HCT116 (cell line): Measurements from ENCODE around the gene BNC2.

Source experiments
- CBX3 ChIP-seq: IDR thresholded peaks from 2 replicates; pipeline ENCODE4 v1.6.1; 2012; ENCODE audit warnings: low read depth
- CTCF ChIP-seq, 3 experiments: fragments of 200-600 bp in 1 of 3; sonication (generic) in 1 of 3; IDR thresholded peaks in 2 of 3; conservative IDR thresholded peaks in 1 of 3; 2 replicates each; pipeline ENCODE4 v1.5.1; 2012 to 2017; ENCODE audit warnings: low read depth in 2 of 3, low read length in 2 of 3, antibody characterized with exemption in 1 of 3, borderline replicate concordance in 1 of 3, control low read depth in 1 of 3, mild to moderate bottlenecking in 1 of 3, mixed read lengths in 1 of 3, mixed run types in 1 of 3, moderate library complexity in 1 of 3; ENCODE audit not compliant: insufficient read depth in 1 of 3
- ELF1 ChIP-seq: IDR thresholded peaks from 2 replicates; pipeline ENCODE4 v1.6.1; 2012; ENCODE audit warnings: low read depth, borderline replicate concordance
- EZH2 ChIP-seq: fragments of 200-600 bp; sonication (generic); IDR thresholded peaks from 2 replicates; pipeline ENCODE4 v1.6.1; 2017; ENCODE audit warnings: antibody characterized with exemption, mixed run types
- EZH2phosphoT487 ChIP-seq: fragments of 200-600 bp; IDR thresholded peaks from 2 replicates; pipeline ENCODE4 v1.6.1; 2018; ENCODE audit warnings: antibody characterized with exemption, borderline replicate concordance
- FOSL1 ChIP-seq: IDR thresholded peaks from 2 replicates; pipeline ENCODE4 v1.6.1; 2012; ENCODE audit warnings: low read depth
- POLR2A ChIP-seq: IDR thresholded peaks from 2 replicates; pipeline ENCODE4 v1.7.0; 2011; ENCODE audit warnings: borderline replicate concordance; ENCODE audit not compliant: insufficient read depth, insufficient read length; ENCODE audit errors: extremely low read depth
- POLR2AphosphoS5 ChIP-seq: IDR thresholded peaks from 2 replicates; pipeline ENCODE4 v1.6.1; 2011; ENCODE audit warnings: mild to moderate bottlenecking, low read depth, low read length, moderate library complexity
- RAD21 ChIP-seq: IDR thresholded peaks from 2 replicates; pipeline ENCODE4 v1.6.1; 2012; ENCODE audit warnings: low read depth, mild to moderate bottlenecking
- SRF ChIP-seq: IDR thresholded peaks from 2 replicates; pipeline ENCODE4 v1.6.1; 2012; ENCODE audit warnings: low read depth
- YY1 ChIP-seq: IDR thresholded peaks from 2 replicates; pipeline ENCODE4 v1.6.1; 2011; ENCODE audit warnings: low read length, low read depth, moderate library complexity, mild to moderate bottlenecking; ENCODE audit not compliant: insufficient replicate concordance; ENCODE audit errors: extremely low read depth
- ZNF274 ChIP-seq: fragments of 200-500 bp; sonication (Bioruptor generic); IDR thresholded peaks from 2 replicates; pipeline ENCODE4 v1.6.1; 2014; ENCODE audit warnings: mild to moderate bottlenecking, low read depth, low read length, inconsistent platforms
- TF ChIP-seq, protein P1 (sequence below): IDR thresholded peaks from 2 replicates; pipeline ENCODE4 v1.6.1; 2012
- TF ChIP-seq, protein P2 (sequence below): IDR thresholded peaks from 2 replicates; pipeline ENCODE4 v1.6.1; 2011; ENCODE audit warnings: mild to moderate bottlenecking, low read length, moderate library complexity; ENCODE audit not compliant: insufficient replicate concordance; ENCODE audit errors: extremely low read depth

- TF ChIP-seq CTCF (IDR thresholded peaks at IDR 0.05 in 2 of 3, conservative IDR thresholded peaks at IDR 0.05 in 1 of 3; ENCODE audit: borderline replicate concordance in 1 of 3, insufficient read depth in 1 of 3, low read depth in 2 of 3, low read length in 2 of 3) (no peak), EZH2 (no peak), POLR2A (no peak), EZH2phosphoT487 (no peak), SRF (no peak), ZNF274 (no peak), POLR2AphosphoS5 (no peak), CBX3 (no peak), FOSL1 (no peak), ELF1 (no peak), YY1 (no peak), RAD21 (no peak)
- TF ChIP-seq, protein P1, sequence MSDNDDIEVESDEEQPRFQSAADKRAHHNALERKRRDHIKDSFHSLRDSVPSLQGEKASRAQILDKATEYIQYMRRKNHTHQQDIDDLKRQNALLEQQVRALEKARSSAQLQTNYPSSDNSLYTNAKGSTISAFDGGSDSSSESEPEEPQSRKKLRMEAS: no peak
- TF ChIP-seq, protein P2, sequence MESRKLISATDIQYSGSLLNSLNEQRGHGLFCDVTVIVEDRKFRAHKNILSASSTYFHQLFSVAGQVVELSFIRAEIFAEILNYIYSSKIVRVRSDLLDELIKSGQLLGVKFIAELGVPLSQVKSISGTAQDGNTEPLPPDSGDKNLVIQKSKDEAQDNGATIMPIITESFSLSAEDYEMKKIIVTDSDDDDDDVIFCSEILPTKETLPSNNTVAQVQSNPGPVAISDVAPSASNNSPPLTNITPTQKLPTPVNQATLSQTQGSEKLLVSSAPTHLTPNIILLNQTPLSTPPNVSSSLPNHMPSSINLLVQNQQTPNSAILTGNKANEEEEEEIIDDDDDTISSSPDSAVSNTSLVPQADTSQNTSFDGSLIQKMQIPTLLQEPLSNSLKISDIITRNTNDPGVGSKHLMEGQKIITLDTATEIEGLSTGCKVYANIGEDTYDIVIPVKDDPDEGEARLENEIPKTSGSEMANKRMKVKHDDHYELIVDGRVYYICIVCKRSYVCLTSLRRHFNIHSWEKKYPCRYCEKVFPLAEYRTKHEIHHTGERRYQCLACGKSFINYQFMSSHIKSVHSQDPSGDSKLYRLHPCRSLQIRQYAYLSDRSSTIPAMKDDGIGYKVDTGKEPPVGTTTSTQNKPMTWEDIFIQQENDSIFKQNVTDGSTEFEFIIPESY: no peak
Observed at GRCh38 chr9:16410601-16411280, 459.7 kb downstream of the BNC2 start.
